ENCODE measurements around the gene AFF3.

DNA sequence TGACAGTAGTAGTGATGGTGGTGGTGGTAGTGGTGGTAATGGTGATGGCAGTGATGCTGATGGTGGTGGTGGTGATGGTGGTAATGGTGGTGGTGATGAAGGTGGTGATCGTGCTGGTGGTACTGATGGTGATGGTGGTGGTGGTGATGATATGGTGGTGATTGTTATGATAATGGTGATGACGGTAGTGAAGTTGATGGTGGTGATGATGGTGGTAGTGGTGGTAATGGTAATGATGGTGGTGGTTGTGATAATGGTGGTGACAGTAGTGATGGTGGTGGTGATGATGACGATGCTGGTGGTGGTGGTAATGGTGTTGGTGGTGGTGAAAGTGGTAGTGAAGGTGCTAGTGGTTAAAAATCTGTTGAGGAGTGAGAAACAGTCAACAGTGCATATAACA lies 125.6 kb downstream of the AFF3 start:
- no peak for TF ChIP-seq TMF1 (CRISPR knock-in tag; IDR thresholded peaks at IDR 0.05; ENCODE audit: low read depth)
- TF ChIP-seq, protein P1, sequence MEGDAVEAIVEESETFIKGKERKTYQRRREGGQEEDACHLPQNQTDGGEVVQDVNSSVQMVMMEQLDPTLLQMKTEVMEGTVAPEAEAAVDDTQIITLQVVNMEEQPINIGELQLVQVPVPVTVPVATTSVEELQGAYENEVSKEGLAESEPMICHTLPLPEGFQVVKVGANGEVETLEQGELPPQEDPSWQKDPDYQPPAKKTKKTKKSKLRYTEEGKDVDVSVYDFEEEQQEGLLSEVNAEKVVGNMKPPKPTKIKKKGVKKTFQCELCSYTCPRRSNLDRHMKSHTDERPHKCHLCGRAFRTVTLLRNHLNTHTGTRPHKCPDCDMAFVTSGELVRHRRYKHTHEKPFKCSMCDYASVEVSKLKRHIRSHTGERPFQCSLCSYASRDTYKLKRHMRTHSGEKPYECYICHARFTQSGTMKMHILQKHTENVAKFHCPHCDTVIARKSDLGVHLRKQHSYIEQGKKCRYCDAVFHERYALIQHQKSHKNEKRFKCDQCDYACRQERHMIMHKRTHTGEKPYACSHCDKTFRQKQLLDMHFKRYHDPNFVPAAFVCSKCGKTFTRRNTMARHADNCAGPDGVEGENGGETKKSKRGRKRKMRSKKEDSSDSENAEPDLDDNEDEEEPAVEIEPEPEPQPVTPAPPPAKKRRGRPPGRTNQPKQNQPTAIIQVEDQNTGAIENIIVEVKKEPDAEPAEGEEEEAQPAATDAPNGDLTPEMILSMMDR (CRISPR knock-in tag; IDR thresholded peaks at IDR 0.05): no peak
- TF ChIP-seq GLI4 (CRISPR knock-in tag; IDR thresholded peaks at IDR 0.05; ENCODE audit: borderline replicate concordance): no peak
- no peak for TF ChIP-seq EZH2 (conservative IDR thresholded peaks at IDR 0.05; ENCODE audit: low read depth, low read length)
- TF ChIP-seq, protein P2, sequence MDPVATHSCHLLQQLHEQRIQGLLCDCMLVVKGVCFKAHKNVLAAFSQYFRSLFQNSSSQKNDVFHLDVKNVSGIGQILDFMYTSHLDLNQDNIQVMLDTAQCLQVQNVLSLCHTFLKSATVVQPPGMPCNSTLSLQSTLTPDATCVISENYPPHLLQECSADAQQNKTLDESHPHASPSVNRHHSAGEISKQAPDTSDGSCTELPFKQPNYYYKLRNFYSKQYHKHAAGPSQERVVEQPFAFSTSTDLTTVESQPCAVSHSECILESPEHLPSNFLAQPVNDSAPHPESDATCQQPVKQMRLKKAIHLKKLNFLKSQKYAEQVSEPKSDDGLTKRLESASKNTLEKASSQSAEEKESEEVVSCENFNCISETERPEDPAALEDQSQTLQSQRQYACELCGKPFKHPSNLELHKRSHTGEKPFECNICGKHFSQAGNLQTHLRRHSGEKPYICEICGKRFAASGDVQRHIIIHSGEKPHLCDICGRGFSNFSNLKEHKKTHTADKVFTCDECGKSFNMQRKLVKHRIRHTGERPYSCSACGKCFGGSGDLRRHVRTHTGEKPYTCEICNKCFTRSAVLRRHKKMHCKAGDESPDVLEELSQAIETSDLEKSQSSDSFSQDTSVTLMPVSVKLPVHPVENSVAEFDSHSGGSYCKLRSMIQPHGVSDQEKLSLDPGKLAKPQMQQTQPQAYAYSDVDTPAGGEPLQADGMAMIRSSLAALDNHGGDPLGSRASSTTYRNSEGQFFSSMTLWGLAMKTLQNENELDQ (CRISPR knock-in tag; IDR thresholded peaks at IDR 0.05; ENCODE audit: borderline replicate concordance): no peak
- TF ChIP-seq POLR2AphosphoS5 (IDR thresholded peaks at IDR 0.05; ENCODE audit: low read depth, low read length): no peak
- TF ChIP-seq, protein P3, sequence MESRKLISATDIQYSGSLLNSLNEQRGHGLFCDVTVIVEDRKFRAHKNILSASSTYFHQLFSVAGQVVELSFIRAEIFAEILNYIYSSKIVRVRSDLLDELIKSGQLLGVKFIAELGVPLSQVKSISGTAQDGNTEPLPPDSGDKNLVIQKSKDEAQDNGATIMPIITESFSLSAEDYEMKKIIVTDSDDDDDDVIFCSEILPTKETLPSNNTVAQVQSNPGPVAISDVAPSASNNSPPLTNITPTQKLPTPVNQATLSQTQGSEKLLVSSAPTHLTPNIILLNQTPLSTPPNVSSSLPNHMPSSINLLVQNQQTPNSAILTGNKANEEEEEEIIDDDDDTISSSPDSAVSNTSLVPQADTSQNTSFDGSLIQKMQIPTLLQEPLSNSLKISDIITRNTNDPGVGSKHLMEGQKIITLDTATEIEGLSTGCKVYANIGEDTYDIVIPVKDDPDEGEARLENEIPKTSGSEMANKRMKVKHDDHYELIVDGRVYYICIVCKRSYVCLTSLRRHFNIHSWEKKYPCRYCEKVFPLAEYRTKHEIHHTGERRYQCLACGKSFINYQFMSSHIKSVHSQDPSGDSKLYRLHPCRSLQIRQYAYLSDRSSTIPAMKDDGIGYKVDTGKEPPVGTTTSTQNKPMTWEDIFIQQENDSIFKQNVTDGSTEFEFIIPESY (CRISPR knock-in tag; IDR thresholded peaks at IDR 0.05): no peak

Data from HepG2 (cell line).